Liver (tissue), 9 donors: ENCODE measurements around the gene NLRP12. TPM values are rescaled to one million over a fixed set of nuclear protein-coding genes. Genes with fewer than 3 reads are reported as not detected.
"Not testable (repeated sequence)": the region's sequence is repeated elsewhere in the genome, so short reads cannot be mapped to it uniquely, and the experiment has no call there.

Experiments
- DNase-seq: peaks from one replicate; pipeline ENCODE4 v3.0.0-alpha.2; 2017; ENCODE audit warnings: low spot score
- H3K27ac ChIP-seq, 2 donors: one replicate each; pipeline ENCODE4 v1.7.0; 2013; ENCODE audit warnings: inconsistent platforms in 2 of 2, low read length in 2 of 2, control low read depth in 1 of 2, low read depth in 1 of 2, mild to moderate bottlenecking in 1 of 2
- H3K27me3 ChIP-seq, 4 donors: one replicate each; pipeline versions ENCODE4 v1.6.1 to v1.7.0; 2013; ENCODE audit warnings: low read length in 3 of 4, inconsistent platforms in 1 of 4, mild to moderate bottlenecking in 1 of 4, moderate library complexity in 1 of 4; ENCODE audit not compliant: control insufficient read depth in 4 of 4, insufficient read depth in 4 of 4
- H3K36me3 ChIP-seq, 4 donors: one replicate each; pipeline versions ENCODE4 v1.6.1 to v1.7.0; 2013; ENCODE audit warnings: low read length in 3 of 4, mild to moderate bottlenecking in 3 of 4, low read depth in 1 of 4, moderate library complexity in 1 of 4; ENCODE audit not compliant: control insufficient read depth in 4 of 4, insufficient read depth in 3 of 4
- H3K4me1 ChIP-seq, 4 donors: one replicate each; pipeline versions ENCODE4 v1.6.1 to v1.7.0; 2013; ENCODE audit warnings: low read length in 3 of 4, mild to moderate bottlenecking in 3 of 4, moderate library complexity in 1 of 4; ENCODE audit not compliant: control insufficient read depth in 4 of 4, insufficient read depth in 4 of 4
- H3K4me3 ChIP-seq, 3 donors: one replicate each; pipeline versions ENCODE4 v1.6.1 to v1.7.0; 2013; ENCODE audit warnings: low read length in 3 of 3, control low read depth in 1 of 3, low read depth in 1 of 3, mild to moderate bottlenecking in 1 of 3
- H3K9ac ChIP-seq, 2 donors: one replicate each; pipeline ENCODE4 v1.7.0; 2013; ENCODE audit warnings: low read length in 2 of 2, mild to moderate bottlenecking in 2 of 2, moderate library complexity in 2 of 2, control low read depth in 1 of 2, low read depth in 1 of 2
- H3K9me3 ChIP-seq, 4 donors: one replicate each; pipeline versions ENCODE4 v1.6.1 to v1.7.0; 2013; ENCODE audit warnings: low read length in 3 of 4; ENCODE audit not compliant: control insufficient read depth in 4 of 4
- ATF3 ChIP-seq: IDR thresholded peaks from 2 replicates; pipeline ENCODE4 v1.6.1; 2016; ENCODE audit warnings: antibody characterized with exemption
- CTCF ChIP-seq: fragments of 150-350 bp; IDR thresholded peaks from 2 replicates; pipeline ENCODE4 v1.5.1; 2017; ENCODE audit warnings: improper control_type of control experiment, low read depth, low read length; ENCODE audit not compliant: missing input control
- EGR1 ChIP-seq, 2 donors: IDR thresholded peaks; 2 replicates each; pipeline ENCODE4 v1.6.1; 2016 to 2018; ENCODE audit warnings: antibody characterized with exemption in 2 of 2, low read depth in 2 of 2
- FOXA2 ChIP-seq: IDR thresholded peaks from 2 replicates; pipeline ENCODE4 v1.6.1; 2016; ENCODE audit warnings: antibody characterized with exemption
- JUND ChIP-seq, 2 donors: IDR thresholded peaks; 2 replicates each; pipeline ENCODE4 v1.6.1; 2016; ENCODE audit warnings: antibody characterized with exemption in 2 of 2
- MAX ChIP-seq: IDR thresholded peaks from 2 replicates; pipeline ENCODE4 v1.6.1; 2016; ENCODE audit warnings: antibody characterized with exemption
- RAD21 ChIP-seq, 2 donors: IDR thresholded peaks; 2 replicates each; pipeline ENCODE4 v1.6.1; 2016; ENCODE audit warnings: antibody characterized with exemption in 2 of 2, mild to moderate bottlenecking in 2 of 2
- REST ChIP-seq: IDR thresholded peaks from 2 replicates; pipeline ENCODE4 v1.6.1; 2016; ENCODE audit warnings: antibody characterized with exemption, mild to moderate bottlenecking
- SP1 ChIP-seq: IDR thresholded peaks from 2 replicates; pipeline ENCODE4 v1.6.1; 2018; ENCODE audit warnings: antibody characterized with exemption, mild to moderate bottlenecking
- TAF1 ChIP-seq: conservative IDR thresholded peaks from 2 replicates; pipeline ENCODE4 v1.6.1; 2016; ENCODE audit warnings: antibody characterized with exemption, mild to moderate bottlenecking
- YY1 ChIP-seq: IDR thresholded peaks from 2 replicates; pipeline ENCODE4 v1.6.1; 2016; ENCODE audit warnings: antibody characterized with exemption, mild to moderate bottlenecking
- WGBS: extraction: QIAGEN DNeasy Blood & Tissue Kit; methylation state at CpG from one replicate; pipeline ENCODE4 v1.1.7; 2013; 5-methylcytosine and 5-hydroxymethylcytosine counted together
- polyA plus RNA-seq, 2 donors: library from polyadenylated mRNA; stranded (reverse) in 1 of 2; unstranded in 1 of 2; fragments of 200-250 nt in 1 of 2; fragments of >200 nt in 1 of 2; fragmentation: Nextera tagmentation in 1 of 2; extraction: Ambion mirVana in 1 of 2; gene quantifications; one replicate each; pipeline versions ENCODE4 v1.2.1 to v1.2.3, GENCODE V29; 2013 to 2015
- total RNA-seq, 2 donors: library from RNA; depleted of rRNA; stranded (reverse); fragments of >200 nt; gene quantifications; one replicate each; pipeline ENCODE4 v1.2.3, GENCODE V29; 2014
- donor health status: healthy.
- donor health status: healthy.
- donor health status: healthy.
- donor health status: healthy.
- donor health status: healthy.

The NLRP12 gene
- total and polyA plus RNA-seq, 4 donors, result 0.10 to 1.8 (median 0.58) TPM

- H3K4me3 ChIP-seq, result no peak overlapping the region
- no peak overlapping the region for H3K27ac ChIP-seq
- 29% methylated on average over 4 of the region's 4 CpGs for WGBS
- H3K36me3 ChIP-seq, result no peaks in the 10 kb centered on the region
- no peaks in the 10 kb centered on the region for H3K4me1 ChIP-seq
- H3K27me3 ChIP-seq, result no peaks in the 10 kb centered on the region
- TF ChIP-seq FOXA2 (no peak), SP1 (no peak), MAX (no peak)
- no peak overlapping the region for H3K9ac ChIP-seq
- no peak for DNase-seq
- peaks cover 0 to 2% (median 0%) of the 10 kb centered on the region in 4 donors for H3K9me3 ChIP-seq
Measured at GRCh38 chr19:53773999-53774398, 50.1 kb downstream of the NLRP12 start.

GRCh38 chr19:53772943-53773342 is 51.2 kb downstream of the NLRP12 start:
- TF ChIP-seq RAD21 (IDR thresholded peaks at IDR 0.05) (peak; percentile 57 to 71), EGR1 (IDR thresholded peaks at IDR 0.05; ENCODE audit: low read depth in 2 of 2) (no peak), REST (no peak), CTCF (peak; percentile 64), TAF1 (no peak), FOXA2 (no peak), JUND (IDR thresholded peaks at IDR 0.05) (no peak)

GRCh38 chr19:53771144-53771543 is 53.0 kb downstream of the NLRP12 start:
- no peak overlapping the region for H3K4me3 ChIP-seq
- peaks cover 0 to 2% (median 0%) of the 10 kb centered on the region in 4 donors for H3K9me3 ChIP-seq
- H3K36me3 ChIP-seq, result no peaks in the 10 kb centered on the region
- no peak overlapping the region for H3K27ac ChIP-seq
- H3K27me3 ChIP-seq, result no peaks in the 10 kb centered on the region
- no peak for DNase-seq
- no peaks in the 10 kb centered on the region for H3K4me1 ChIP-seq
- no peak overlapping the region for H3K9ac ChIP-seq
- no peak for TF ChIP-seq JUND (IDR thresholded peaks at IDR 0.05)
- no peak for TF ChIP-seq RAD21 (IDR thresholded peaks at IDR 0.05)
- no peak for TF ChIP-seq MAX
- no peak for TF ChIP-seq ATF3
- TF ChIP-seq YY1, result no peak
- WGBS, result 20% methylated on average over 4 of the region's 4 CpGs

More at GRCh38 chr19:53772943-53773342, 51.2 kb downstream of the NLRP12 start:
- no peak overlapping the region for H3K9ac ChIP-seq
- no peak overlapping the region for H3K4me3 ChIP-seq
- H3K9me3 ChIP-seq, result peaks cover 0 to 2% (median 0%) of the 10 kb centered on the region in 4 donors
- 6% methylated on average over 5 of the region's 5 CpGs for WGBS
- H3K27me3 ChIP-seq, result no peaks in the 10 kb centered on the region
- peak; percentile 50 for DNase-seq
- no peak overlapping the region for H3K27ac ChIP-seq
- no peaks in the 10 kb centered on the region for H3K4me1 ChIP-seq
- H3K36me3 ChIP-seq, result no peaks in the 10 kb centered on the region

- DNase-seq, H3K36me3 ChIP-seq, H3K9me3 ChIP-seq, H3K4me3 ChIP-seq, H3K9ac ChIP-seq, H3K27me3 ChIP-seq, H3K27ac ChIP-seq, H3K4me1 ChIP-seq: not testable (repeated sequence)
- WGBS, result 89% methylated on average over 12 of the region's 12 CpGs
Measured at GRCh38 chr19:53769696-53770309, 54.3 kb downstream of the NLRP12 start.
